CD14-positive monocyte (primary cell): ENCODE data around the gene FAM161A. TPM values are rescaled to one million over a fixed set of nuclear protein-coding genes. Genes with fewer than 3 reads are reported as not detected.

Source experiments
- DNase-seq, 3 donors: peaks; one replicate each; pipeline ENCODE4 v3.0.0-alpha.2; 2011 to 2022
- H2AFZ ChIP-seq: 2 replicates; pipeline ENCODE4 v1.6.0; 2012; ENCODE audit warnings: mild to moderate bottlenecking, low read depth, low read length, inconsistent platforms; ENCODE audit not compliant: insufficient read depth, poor library complexity, severe bottlenecking
- H3K27ac ChIP-seq, 2 donors: 1 replicate in 1 of 2; 2 replicates in 1 of 2; pipeline ENCODE4 v1.5.1; 2012 to 2013; ENCODE audit warnings: low read length in 2 of 2, control low read depth in 1 of 2, inconsistent platforms in 1 of 2, low read depth in 1 of 2, mild to moderate bottlenecking in 1 of 2
- H3K27me3 ChIP-seq, 2 donors: one replicate each; pipeline versions ENCODE4 v1.6.0 to v1.6.1; 2011 to 2013; ENCODE audit warnings: low read length in 2 of 2; ENCODE audit not compliant: control insufficient read depth in 2 of 2, insufficient read depth in 2 of 2
- H3K36me3 ChIP-seq, 2 donors: replicated peaks in 1 of 2; 1 replicate in 1 of 2; 2 replicates in 1 of 2; pipeline versions ENCODE4 v1.5.1 to v1.6.1; 2012 to 2013; ENCODE audit warnings: low read length in 2 of 2, control low read depth in 1 of 2, inconsistent platforms in 1 of 2, mild to moderate bottlenecking in 1 of 2; ENCODE audit not compliant: insufficient read depth in 2 of 2, control insufficient read depth in 1 of 2
- H3K4me1 ChIP-seq, 2 donors: 1 replicate in 1 of 2; 2 replicates in 1 of 2; pipeline versions ENCODE4 v1.5.1 to v1.6.1; 2012 to 2013; ENCODE audit warnings: low read length in 2 of 2, control low read depth in 1 of 2, inconsistent platforms in 1 of 2, mild to moderate bottlenecking in 1 of 2, moderate library complexity in 1 of 2; ENCODE audit not compliant: insufficient read depth in 2 of 2, control insufficient read depth in 1 of 2
- H3K4me2 ChIP-seq: replicated peaks from 2 replicates; pipeline ENCODE3; 2012; ENCODE audit warnings: low read length, moderate library complexity, mild to moderate bottlenecking; ENCODE audit not compliant: poor library complexity, severe bottlenecking; ENCODE audit errors: extremely low read depth
- H3K4me3 ChIP-seq, 3 experiments: fragments of 200-600 bp in 1 of 3; sonication (generic) in 1 of 3; replicated peaks in 1 of 3; 1 replicate in 2 of 3; 2 replicates in 1 of 3; pipeline ENCODE4 v1.5.1; 2011 to 2013; ENCODE audit warnings: low read length in 3 of 3, mild to moderate bottlenecking in 3 of 3, control low read depth in 2 of 3, low read depth in 2 of 3, inconsistent platforms in 1 of 3, moderate library complexity in 1 of 3
- H3K79me2 ChIP-seq: 2 replicates; pipeline ENCODE4 v1.6.0; 2012; ENCODE audit warnings: mild to moderate bottlenecking, control low read depth, inconsistent platforms, low read length, moderate library complexity; ENCODE audit not compliant: insufficient read depth
- H3K9ac ChIP-seq: 2 replicates; pipeline ENCODE4 v1.6.0; 2017; ENCODE audit warnings: low read length, mild to moderate bottlenecking; ENCODE audit not compliant: insufficient read depth, poor library complexity, severe bottlenecking
- H3K9me3 ChIP-seq, 2 donors: replicated peaks in 1 of 2; 1 replicate in 1 of 2; 2 replicates in 1 of 2; pipeline versions ENCODE4 v1.5.1 to v1.6.1; 2012 to 2013; ENCODE audit warnings: low read length in 2 of 2, control low read depth in 1 of 2; ENCODE audit not compliant: control insufficient read depth in 1 of 2, insufficient read depth in 1 of 2
- H4K20me1 ChIP-seq: 2 replicates; pipeline ENCODE4 v1.6.0; 2012; ENCODE audit warnings: mild to moderate bottlenecking, low read length, control low read depth, moderate library complexity; ENCODE audit not compliant: insufficient read depth
- H3K27ac Mint-ChIP-seq, 7 donors: one replicate each; pipeline ENCODE4 v1.8.0; 2020; ENCODE audit warnings: mild to moderate bottlenecking in 7 of 7, mixed read lengths in 7 of 7, moderate library complexity in 6 of 7, inconsistent platforms in 2 of 7
- H3K27me3 Mint-ChIP-seq, 3 donors: one replicate each; pipeline ENCODE4 v1.8.0; 2021 to 2022; ENCODE audit warnings: low read depth in 3 of 3, mild to moderate bottlenecking in 3 of 3, mixed read lengths in 3 of 3, moderate library complexity in 3 of 3, inconsistent platforms in 1 of 3
- H3K36me3 Mint-ChIP-seq, 2 donors: one replicate each; pipeline ENCODE4 v1.8.0; 2020; ENCODE audit warnings: mixed read lengths in 2 of 2, inconsistent platforms in 1 of 2, mild to moderate bottlenecking in 1 of 2
- H3K4me1 Mint-ChIP-seq: one replicate; pipeline ENCODE4 v1.8.0; 2020; ENCODE audit warnings: mild to moderate bottlenecking, mixed read lengths
- H3K4me3 Mint-ChIP-seq, 2 donors: one replicate each; pipeline ENCODE4 v1.8.0; 2020; ENCODE audit warnings: mild to moderate bottlenecking in 2 of 2, mixed read lengths in 2 of 2, moderate library complexity in 1 of 2
- H3K9me3 Mint-ChIP-seq, 7 donors: one replicate each; pipeline ENCODE4 v1.8.0; 2020 to 2022; ENCODE audit warnings: mixed read lengths in 7 of 7, mild to moderate bottlenecking in 6 of 7, moderate library complexity in 6 of 7, inconsistent platforms in 2 of 7
- CTCF ChIP-seq: fragments of 200-600 bp; IDR thresholded peaks from one replicate; pipeline ENCODE4 v1.8.0; 2022; ENCODE audit warnings: antibody characterized with exemption, mild to moderate bottlenecking
- WGBS: methylation state at CpG from one replicate; pipeline ENCODE4 v1.1.5; 2013; ENCODE audit warnings: missing lambda C conversion rate; ENCODE audit not compliant: insufficient coverage; 5-methylcytosine and 5-hydroxymethylcytosine counted together
- intact Hi-C, 2 donors: fragments of 100-400 bp; cut with micrococcal nuclease; formaldehyde crosslinking; loops; one replicate each; pipeline versions ENCODE4 v1.15.0 to v1.15.1; 2023
- polyA plus RNA-seq, 3 donors: library from polyadenylated mRNA; depleted of rRNA in 1 of 3; unstranded in 2 of 3; stranded (reverse) in 1 of 3; fragments of 300-500 nt in 2 of 3; fragments of >200 nt in 1 of 3; fragmentation: Illumina TruSeq in 2 of 3; gene quantifications; 1 replicate in 2 of 3; 2 replicates in 1 of 3; pipeline ENCODE4 v1.2.3, GENCODE V29; 2012 to 2021

The FAM161A gene
- polyA plus RNA-seq, 3 donors, result 0.11 to 0.25 TPM; not detected in 1

- Histone ChIP-seq H3K27me3 (no peaks in the 10 kb centered on the region), H3K79me2 (no peaks in the 10 kb centered on the region), H3K4me2 (no peak overlapping the region), H2AFZ (no peak overlapping the region), H3K4me3 (no peak overlapping the region), H3K27ac (no peak overlapping the region), H3K9me3 (no peaks in the 10 kb centered on the region), H3K9ac (no peak overlapping the region), H3K36me3 (no peaks in the 10 kb centered on the region), H3K4me1 (no peaks in the 10 kb centered on the region), H4K20me1 (no peaks in the 10 kb centered on the region)
- H3K27ac Mint-ChIP-seq, result no peak overlapping the region
- H3K36me3 Mint-ChIP-seq, result no peaks in the 10 kb centered on the region
- no peaks in the 10 kb centered on the region for H3K4me1 Mint-ChIP-seq
- no peak for TF ChIP-seq CTCF
- peaks cover 0 to 7% (median 4%) of the 10 kb centered on the region in 3 donors for H3K27me3 Mint-ChIP-seq
- no CpG with 5 or more reads among the region's 3 CpGs for WGBS
- H3K4me3 Mint-ChIP-seq, result no peak overlapping the region
- peaks cover 0 to 2% (median 0%) of the 10 kb centered on the region in 7 donors for H3K9me3 Mint-ChIP-seq
- DNase-seq, result no peak
- intact Hi-C loops, result no loop called here
These were observed 46.7 kb downstream of the FAM161A start for GRCh38 chr2:61807036-61807757.

GRCh38 chr2:61802548-61802947 is 51.3 kb downstream of the FAM161A start:
- H3K4me3 Mint-ChIP-seq, result no peak overlapping the region
- DNase-seq, result no peak
- no peaks in the 10 kb centered on the region for H3K9me3 ChIP-seq
- intact Hi-C loops, result no loop called here
- H3K36me3 Mint-ChIP-seq, result no peaks in the 10 kb centered on the region
- no peak overlapping the region for H3K27ac Mint-ChIP-seq
- TF ChIP-seq CTCF, result no peak
- no peak overlapping the region for H3K4me3 ChIP-seq
- no peaks in the 10 kb centered on the region for H3K79me2 ChIP-seq
- no peaks in the 10 kb centered on the region for H3K27me3 ChIP-seq
- no peak overlapping the region for H3K4me2 ChIP-seq
- H3K4me1 ChIP-seq, result no peaks in the 10 kb centered on the region
- H3K27ac ChIP-seq, result no peak overlapping the region
- H3K4me1 Mint-ChIP-seq, result no peaks in the 10 kb centered on the region
- H3K9me3 Mint-ChIP-seq, result peaks cover 0 to 4% (median 0%) of the 10 kb centered on the region in 7 donors
- no peaks in the 10 kb centered on the region for H4K20me1 ChIP-seq
- no CpG with 5 or more reads among the region's 4 CpGs for WGBS
- H3K36me3 ChIP-seq, result no peaks in the 10 kb centered on the region
- no peak overlapping the region for H3K9ac ChIP-seq
- peaks cover 2 to 9% (median 3%) of the 10 kb centered on the region in 3 donors for H3K27me3 Mint-ChIP-seq
- H2AFZ ChIP-seq, result no peak overlapping the region
